Astrocyte of the cerebellum (primary cell): ENCODE measurements around the gene TCFL5.
"Not testable (repeated sequence)": the region's sequence is repeated elsewhere in the genome, so short reads cannot be mapped to it uniquely, and the experiment has no call there.

Source experiments
- DNase-seq: peaks from one replicate; pipeline ENCODE4 v3.0.0-alpha.2; 2011; ENCODE audit warnings: low read depth
- H3K4me3 ChIP-seq: 2 replicates; pipeline ENCODE4 v1.5.1; 2011; ENCODE audit warnings: mild to moderate bottlenecking, low read depth, low read length, moderate library complexity
- in situ Hi-C: cut with HindIII; loops from 2 replicates; pipeline ENCODE4 v1.10.0; 2017; ENCODE audit warnings: low sequenced_read_pairs
- TF ChIP-seq, protein P1 (sequence below): IDR thresholded peaks from 2 replicates; pipeline ENCODE4 v1.5.1; 2012; ENCODE audit warnings: low read length, low read depth, moderate library complexity, mild to moderate bottlenecking; ENCODE audit errors: missing control alignments

Gene TCFL5

DNA sequence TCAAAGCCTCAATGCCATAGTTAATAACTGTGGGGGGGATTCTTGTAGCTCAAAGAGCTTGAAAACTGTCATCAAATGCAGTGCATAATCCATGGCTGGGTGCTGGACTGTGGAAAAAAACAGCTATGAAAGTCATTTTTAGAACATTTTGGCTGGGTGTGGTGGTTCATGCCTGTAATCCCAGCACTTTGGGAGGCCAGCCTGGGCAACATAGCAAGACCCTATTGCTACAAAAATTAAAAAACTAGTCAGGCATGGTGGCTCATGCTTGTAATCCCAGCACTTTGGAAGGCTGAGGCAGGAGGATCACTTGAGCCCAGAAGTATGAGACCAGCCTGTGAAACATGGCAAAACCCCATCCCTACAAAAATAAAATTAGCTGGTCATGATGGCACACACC is 12.2 kb downstream of the TCFL5 start:
- DNase-seq = no peak
- TF ChIP-seq, protein P1, sequence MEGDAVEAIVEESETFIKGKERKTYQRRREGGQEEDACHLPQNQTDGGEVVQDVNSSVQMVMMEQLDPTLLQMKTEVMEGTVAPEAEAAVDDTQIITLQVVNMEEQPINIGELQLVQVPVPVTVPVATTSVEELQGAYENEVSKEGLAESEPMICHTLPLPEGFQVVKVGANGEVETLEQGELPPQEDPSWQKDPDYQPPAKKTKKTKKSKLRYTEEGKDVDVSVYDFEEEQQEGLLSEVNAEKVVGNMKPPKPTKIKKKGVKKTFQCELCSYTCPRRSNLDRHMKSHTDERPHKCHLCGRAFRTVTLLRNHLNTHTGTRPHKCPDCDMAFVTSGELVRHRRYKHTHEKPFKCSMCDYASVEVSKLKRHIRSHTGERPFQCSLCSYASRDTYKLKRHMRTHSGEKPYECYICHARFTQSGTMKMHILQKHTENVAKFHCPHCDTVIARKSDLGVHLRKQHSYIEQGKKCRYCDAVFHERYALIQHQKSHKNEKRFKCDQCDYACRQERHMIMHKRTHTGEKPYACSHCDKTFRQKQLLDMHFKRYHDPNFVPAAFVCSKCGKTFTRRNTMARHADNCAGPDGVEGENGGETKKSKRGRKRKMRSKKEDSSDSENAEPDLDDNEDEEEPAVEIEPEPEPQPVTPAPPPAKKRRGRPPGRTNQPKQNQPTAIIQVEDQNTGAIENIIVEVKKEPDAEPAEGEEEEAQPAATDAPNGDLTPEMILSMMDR = no peak
- H3K4me3 ChIP-seq = no peak overlapping the region
- in situ Hi-C loops = no loop called here

DNA sequence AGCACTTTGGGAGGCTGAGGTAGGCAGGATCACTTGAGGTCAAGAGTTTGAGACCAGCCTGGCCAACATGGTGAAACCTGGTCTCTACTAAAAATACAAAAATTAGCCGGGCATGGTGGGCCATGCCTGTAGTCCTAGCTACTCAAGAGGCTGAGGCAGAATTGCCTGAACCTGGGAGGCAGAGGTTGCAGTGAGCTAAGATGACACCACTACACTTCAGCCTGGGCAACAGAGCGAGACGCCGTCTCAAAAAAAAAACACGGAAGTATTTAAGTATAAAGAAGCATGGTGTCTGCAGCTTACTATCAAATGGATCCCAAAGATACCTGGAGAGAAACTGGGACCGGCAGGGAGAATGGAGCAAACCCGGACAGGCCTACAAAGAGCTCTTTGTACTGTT is 12.7 kb downstream of the TCFL5 start:
- in situ Hi-C loops, H3K4me3 ChIP-seq, DNase-seq: not testable (repeated sequence)

DNA sequence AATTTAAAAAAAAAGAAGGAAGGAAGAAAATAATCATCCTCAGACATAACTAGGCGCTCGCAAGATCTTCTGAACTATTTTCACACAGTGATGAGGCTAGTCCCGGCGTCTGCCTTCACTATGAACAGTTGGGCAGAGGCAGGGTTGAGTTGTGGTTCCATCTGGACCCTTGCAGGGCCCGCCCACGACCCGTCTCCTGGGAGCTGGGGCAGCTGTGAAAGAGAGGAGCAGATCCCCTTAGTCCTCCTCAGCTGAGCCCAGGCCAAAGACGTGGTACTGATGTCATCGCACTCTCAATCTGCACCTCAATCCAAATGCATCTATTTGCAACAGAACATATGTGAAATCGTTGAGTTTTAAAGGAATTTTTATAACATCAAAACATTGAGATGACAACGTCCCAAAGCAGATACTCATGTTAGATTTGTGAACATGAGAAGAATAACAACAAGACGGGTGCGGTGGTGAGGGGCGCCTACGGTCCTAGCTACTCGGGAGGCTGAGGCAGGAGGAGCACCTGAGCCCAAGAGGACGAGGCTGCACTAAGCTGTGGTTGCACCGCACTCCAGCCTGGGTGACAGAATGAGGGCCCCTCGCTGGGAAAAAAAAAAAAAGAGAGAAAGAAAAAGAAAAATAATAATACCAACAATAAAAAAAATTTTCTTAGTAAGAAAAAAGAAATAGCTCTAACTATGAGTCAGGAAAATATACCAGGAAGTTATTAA is 15.3 kb downstream of the TCFL5 start:
- no peak for DNase-seq
- in situ Hi-C loops = no loop called here
- TF ChIP-seq, protein P1 = no peak
- no peak overlapping the region for H3K4me3 ChIP-seq

DNA sequence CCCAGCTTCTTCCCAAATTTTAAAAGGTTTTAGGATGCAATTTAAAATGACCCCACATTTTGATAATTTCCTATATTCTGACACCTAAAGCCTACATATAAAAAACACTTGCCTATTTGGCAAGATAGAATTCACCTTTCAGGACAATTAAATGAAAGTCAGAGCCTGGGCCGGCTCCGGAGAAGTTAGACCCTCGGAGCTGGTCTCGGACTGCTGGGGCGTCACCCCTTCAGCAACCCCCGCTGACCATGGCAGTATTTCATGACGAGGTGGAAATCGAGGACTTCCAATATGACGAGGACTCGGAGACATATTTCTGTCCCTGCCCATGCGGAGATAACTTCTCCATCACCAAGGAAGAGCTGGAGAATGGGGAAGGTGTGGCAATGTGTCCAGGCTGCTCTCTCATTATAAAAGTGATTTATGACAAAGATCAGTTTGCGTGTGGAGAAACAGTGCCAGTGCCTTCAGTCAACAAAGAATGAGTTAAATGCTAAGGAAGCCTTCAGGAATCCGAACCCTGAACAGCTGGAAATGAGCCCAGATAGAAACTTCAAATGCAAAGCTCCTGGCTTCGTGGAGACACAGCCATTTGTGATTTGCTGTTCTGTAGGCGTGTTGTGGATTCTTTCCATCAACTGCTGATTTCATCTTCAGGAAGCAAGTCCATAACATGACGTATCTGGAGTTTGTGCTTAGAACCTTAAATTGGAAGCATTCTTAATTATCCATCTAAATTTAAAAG is 16.0 kb downstream of the TCFL5 start:
- no peak for DNase-seq
- in situ Hi-C loops = no loop called here
- H3K4me3 ChIP-seq = no peak overlapping the region
- TF ChIP-seq, protein P1 = no peak

DNA sequence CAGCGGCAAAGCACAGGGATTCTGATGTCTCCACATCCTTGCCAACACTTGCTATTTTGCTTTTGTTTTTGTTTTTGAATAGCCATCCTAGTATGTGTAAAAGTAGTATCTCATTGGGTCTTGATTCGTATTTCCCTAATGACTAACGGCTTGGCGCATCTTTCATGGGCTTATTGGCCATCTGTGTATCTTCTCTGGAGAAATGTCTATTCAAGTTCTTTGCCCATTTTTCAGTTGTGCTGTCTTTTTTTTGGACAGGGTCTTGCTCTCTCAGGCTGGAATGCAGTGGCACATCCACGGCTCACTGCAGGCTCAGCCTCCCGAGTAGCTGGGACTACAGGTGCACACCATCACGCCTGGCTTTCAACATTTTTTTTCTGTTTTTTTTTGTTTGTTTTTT is 17.4 kb downstream of the TCFL5 start:
- DNase-seq = no peak
- TF ChIP-seq, protein P1 = no peak
- H3K4me3 ChIP-seq = no peak overlapping the region
- in situ Hi-C loops = no loop called here

DNA sequence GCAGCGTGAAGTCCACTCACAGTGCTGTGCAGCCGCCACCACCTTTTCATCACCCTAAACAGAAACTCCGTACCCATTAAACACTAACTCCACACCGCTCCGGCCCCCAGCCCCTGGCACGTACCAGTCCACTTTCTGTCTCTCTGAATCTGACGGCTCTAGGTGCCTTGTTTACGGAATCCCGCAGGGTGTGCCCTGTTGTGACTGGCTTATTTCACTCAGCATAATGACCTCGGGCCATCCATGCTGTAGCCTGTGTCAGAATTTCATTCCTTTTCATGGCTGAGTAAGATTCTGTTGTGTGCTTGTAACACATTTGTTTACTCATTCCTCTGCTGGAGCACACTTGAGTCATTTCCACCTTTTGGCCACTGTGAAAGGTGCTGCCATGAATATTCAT is 18.0 kb downstream of the TCFL5 start:
- no peak for DNase-seq
- H3K4me3 ChIP-seq = no peak overlapping the region
- in situ Hi-C loops = no loop called here
- TF ChIP-seq, protein P1 = no peak

DNA sequence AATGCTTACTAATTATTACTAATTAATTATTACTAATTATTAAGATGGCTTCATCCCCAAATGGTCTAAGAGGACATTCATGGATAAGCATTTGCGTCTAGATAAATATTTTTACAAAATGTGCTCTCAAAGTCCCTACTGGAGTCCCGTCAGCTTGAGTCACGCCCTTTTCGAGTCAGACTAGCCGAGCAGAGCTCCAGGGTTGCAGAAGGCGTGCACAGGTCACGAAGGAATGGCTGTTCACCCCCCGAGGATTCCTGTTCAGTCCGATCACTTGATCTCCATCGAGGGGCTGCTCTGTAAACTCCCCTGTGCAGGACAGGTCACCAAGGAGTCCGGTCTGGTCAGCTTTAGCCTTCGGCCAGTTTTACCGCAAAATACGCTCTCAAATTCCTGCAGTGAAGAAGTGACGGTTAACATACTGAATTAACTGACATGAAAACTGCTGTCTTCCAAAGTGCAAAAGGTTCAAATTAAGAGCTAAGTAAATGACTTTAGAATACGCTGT is 19.9 kb downstream of the TCFL5 start:
- TF ChIP-seq, protein P1 = no peak
- DNase-seq = no peak
- in situ Hi-C loops = no loop called here

More for the DNA sequence above, 19.9 kb downstream of the TCFL5 start:
- no peak overlapping the region for H3K4me3 ChIP-seq
